Measurements from ENCODE around the gene BSND. TPM values are rescaled to one million over a fixed set of nuclear protein-coding genes. Genes with fewer than 3 reads are reported as not detected.

The BSND gene
- total RNA-seq, 1 donor from 2014 or later = not detected

- Histone ChIP-seq H3K27me3 (ENCODE audit: low read depth) (peaks cover 28% of the 10 kb centered on the region), H3K9me3 (replicated peaks) (no peaks in the 10 kb centered on the region), H3K4me3 (no peak overlapping the region), H3K4me1 (peaks cover 8% of the 10 kb centered on the region), H3K27ac (replicated peaks) (no peak overlapping the region), H3K36me3 (no peaks in the 10 kb centered on the region)
- intact Hi-C loops (cut with micrococcal nuclease) = no loop called here
- no peak for TF ChIP-seq CTCF (IDR thresholded peaks at IDR 0.05; ENCODE audit: borderline replicate concordance)
- DNase-seq = no peak
Measured at GRCh38 chr1:54988975-54989374, 9.8 kb upstream of the BSND start.

GRCh38 chr1:54989473-54989872, 9.3 kb upstream of the BSND start:
- no peaks in the 10 kb centered on the region for H3K9me3 ChIP-seq (replicated peaks)
- H3K4me3 ChIP-seq = no peak overlapping the region
- H3K27me3 ChIP-seq (ENCODE audit: low read depth) = peaks cover 28% of the 10 kb centered on the region
- intact Hi-C loops (cut with micrococcal nuclease) = no loop called here
- DNase-seq = no peak
- H3K36me3 ChIP-seq = no peaks in the 10 kb centered on the region
- H3K27ac ChIP-seq (replicated peaks) = no peak overlapping the region
- peaks cover 8% of the 10 kb centered on the region for H3K4me1 ChIP-seq
- no peak for TF ChIP-seq CTCF (IDR thresholded peaks at IDR 0.05; ENCODE audit: borderline replicate concordance)

DNA sequence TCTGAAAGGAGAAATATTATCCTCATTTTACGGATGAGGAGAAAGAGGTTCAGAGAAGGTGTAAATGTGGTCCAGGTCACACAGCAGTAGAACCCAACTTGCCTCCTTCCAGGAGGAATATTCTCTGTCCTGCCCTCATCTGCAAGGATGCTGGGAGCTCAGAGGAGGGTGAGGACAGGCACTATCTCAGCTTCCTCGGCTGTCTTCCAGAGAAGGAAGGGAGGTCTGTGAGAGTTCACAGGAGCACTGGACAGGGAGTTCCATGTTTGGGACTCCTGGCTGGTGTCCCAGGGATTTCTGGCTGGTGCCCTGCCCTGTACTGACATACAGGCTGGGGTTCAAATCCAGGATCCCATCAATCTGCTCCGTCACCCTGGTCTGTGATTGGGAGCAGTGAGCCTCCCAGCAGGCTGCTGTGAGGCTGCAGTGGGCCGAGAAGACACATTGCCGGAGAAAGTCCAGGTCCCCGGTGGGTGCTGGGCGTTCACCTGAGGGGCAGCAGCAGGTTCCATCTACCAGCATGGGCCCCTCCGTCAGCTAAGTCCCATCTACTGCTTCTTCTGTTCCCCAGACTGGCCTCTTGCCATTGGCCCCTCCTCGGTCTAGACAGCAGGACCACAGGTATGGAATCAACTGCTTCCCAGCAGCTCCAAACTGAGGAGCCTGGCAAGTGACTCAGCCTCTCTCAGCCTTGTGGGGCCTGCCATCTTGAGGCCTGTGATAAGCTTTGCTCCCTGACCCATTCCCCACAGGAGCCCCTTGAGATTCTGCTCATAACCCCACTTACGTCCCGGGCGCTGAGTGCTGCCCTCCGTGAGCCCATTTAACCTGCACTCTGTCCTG, 8.5 kb upstream of the BSND start:
- intact Hi-C loops (cut with micrococcal nuclease) = no loop called here
- H3K36me3 ChIP-seq = no peaks in the 10 kb centered on the region

DNA sequence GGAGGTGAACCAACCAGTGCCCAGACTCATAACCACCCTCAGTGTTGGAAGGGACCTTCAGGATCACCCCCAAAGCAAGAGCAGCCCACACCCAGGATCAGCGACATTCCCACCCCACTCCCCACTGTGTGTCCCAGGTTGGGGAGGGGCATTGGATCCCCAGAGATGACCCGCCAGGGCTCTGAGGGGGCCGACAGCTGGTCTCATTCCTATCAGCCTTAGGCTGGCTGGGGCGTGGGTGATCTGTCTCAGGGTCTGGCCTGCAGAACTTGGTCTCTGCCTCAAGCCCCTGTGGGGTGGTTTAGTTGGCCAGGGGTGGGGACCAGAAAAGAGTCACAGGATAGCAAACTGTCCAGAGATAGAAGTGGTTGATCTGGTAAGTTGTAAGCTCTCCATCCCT, 7.8 kb upstream of the BSND start:
- Histone ChIP-seq H3K27me3 (ENCODE audit: low read depth) (peaks cover 32% of the 10 kb centered on the region), H3K4me3 (no peak overlapping the region), H3K4me1 (peaks cover 8% of the 10 kb centered on the region), H3K27ac (replicated peaks) (no peak overlapping the region), H3K36me3 (no peaks in the 10 kb centered on the region), H3K9me3 (replicated peaks) (no peaks in the 10 kb centered on the region)
- intact Hi-C loops (cut with micrococcal nuclease) = no loop called here
- TF ChIP-seq CTCF (IDR thresholded peaks at IDR 0.05; ENCODE audit: borderline replicate concordance) = no peak
- no peak for DNase-seq

More for the DNA sequence above, 8.5 kb upstream of the BSND start:
- H3K4me3 ChIP-seq = no peak overlapping the region
- H3K4me1 ChIP-seq = peaks cover 8% of the 10 kb centered on the region
- no peak for TF ChIP-seq CTCF (IDR thresholded peaks at IDR 0.05; ENCODE audit: borderline replicate concordance)
- H3K27ac ChIP-seq (replicated peaks) = no peak overlapping the region
- peaks cover 31% of the 10 kb centered on the region for H3K27me3 ChIP-seq (ENCODE audit: low read depth)
- peak; percentile 43 for DNase-seq
- no peaks in the 10 kb centered on the region for H3K9me3 ChIP-seq (replicated peaks)

DNA sequence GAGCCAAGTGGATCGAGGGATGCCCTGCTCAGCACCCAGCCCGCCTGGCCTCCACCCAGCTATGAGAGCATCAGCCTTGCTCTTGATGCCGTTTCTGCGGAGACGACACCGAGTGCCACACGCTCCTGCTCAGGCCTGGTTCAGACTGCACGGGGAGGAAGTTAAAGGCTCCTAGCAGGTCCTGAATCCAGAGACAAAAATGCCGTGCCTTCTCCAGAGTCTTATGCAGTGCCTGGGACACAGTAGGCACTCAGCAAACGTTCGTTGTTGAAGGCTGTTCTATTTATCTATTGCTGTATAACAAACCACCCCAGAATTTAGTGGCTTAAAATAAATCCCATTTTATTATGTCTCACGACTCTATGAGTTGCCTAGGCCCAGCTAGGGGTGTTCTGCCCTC, 6.8 kb upstream of the BSND start:
- intact Hi-C loops (cut with micrococcal nuclease) = no loop called here
- no peak for DNase-seq
- Histone ChIP-seq H3K4me3 (no peak overlapping the region), H3K9me3 (replicated peaks) (no peaks in the 10 kb centered on the region), H3K27ac (replicated peaks) (no peak overlapping the region), H3K27me3 (ENCODE audit: low read depth) (peaks cover 32% of the 10 kb centered on the region), H3K36me3 (no peaks in the 10 kb centered on the region), H3K4me1 (peaks cover 14% of the 10 kb centered on the region)
- no peak for TF ChIP-seq CTCF (IDR thresholded peaks at IDR 0.05; ENCODE audit: borderline replicate concordance)
